KBM-7 (cell line): ENCODE data around the gene DIAPH2.

ENCODE experiments used
- DNase-seq: peaks from one replicate; pipeline ENCODE4 v3.0.0-alpha.2; 2015
- in situ Hi-C: fragments of 300-500 bp; cut with MboI; formaldehyde crosslinking; loops from 2 replicates; pipeline ENCODE4 v1.14.3; 2020; ENCODE audit warnings: low sequenced_read_pairs, low pct_unique_long_range_greater_than_20kb, mixed read lengths

Gene DIAPH2

DNA sequence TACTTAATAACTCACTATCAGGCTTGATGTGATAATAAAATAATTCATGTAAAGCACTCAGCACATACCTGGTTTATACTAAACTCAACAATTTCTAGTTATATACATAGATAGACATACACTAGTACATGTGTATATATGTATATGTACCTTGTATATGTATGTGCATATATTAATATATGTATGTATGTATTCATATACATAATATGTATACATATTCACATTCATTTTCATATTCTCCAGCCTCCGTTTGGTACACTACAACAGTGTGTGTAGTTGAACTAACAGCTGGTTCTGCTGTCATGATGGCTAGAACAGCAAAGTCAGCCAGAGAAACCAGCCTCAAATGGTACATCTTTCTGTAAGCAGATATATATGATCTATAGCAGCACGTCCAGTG lies 869.2 kb downstream of the DIAPH2 start:
- in situ Hi-C loops: no loop called here
- DNase-seq: no peak

- in situ Hi-C loops: no loop called here
- no peak for DNase-seq
These were observed 871.7 kb downstream of the DIAPH2 start for GRCh38 chrX:97556359-97556758.

DNA sequence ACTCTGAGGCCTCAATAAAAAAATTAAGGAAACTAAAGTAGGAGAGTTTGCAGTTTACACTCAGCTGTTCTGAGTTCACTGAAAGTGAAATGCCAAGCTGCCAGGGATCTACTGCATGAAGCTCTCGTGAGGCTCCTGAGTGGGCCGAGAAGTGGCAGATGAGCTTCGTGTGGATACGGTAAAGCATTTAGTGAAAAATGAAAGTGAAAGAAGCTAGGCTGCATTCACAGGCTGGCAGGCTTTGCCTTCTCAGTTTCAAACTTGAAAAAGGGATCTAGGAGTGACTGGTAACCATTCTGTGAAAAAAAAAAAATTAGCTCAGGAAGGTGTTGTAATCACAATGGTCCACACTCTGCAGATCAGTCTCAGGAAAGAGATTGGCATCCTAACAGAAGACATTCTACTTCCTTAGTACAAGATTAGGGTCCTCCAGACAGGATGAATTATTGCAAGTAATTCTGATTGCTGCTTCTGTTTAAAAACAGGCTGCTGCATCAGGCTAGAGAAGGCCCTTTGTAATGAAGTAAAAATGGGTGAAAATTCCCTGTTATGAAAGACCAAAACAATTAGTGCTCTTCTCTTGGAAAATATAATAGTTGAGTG lies 879.0 kb downstream of the DIAPH2 start:
- in situ Hi-C loops: no loop called here
- DNase-seq: peak; percentile 83

GRCh38 chrX:97564496-97564895 lies 879.9 kb downstream of the DIAPH2 start:
- in situ Hi-C loops: no loop called here
- peak; percentile 12 for DNase-seq

- no peak for DNase-seq
- in situ Hi-C loops: no loop called here
These were observed 902.5 kb downstream of the DIAPH2 start for GRCh38 chrX:97587171-97587570.

DNA sequence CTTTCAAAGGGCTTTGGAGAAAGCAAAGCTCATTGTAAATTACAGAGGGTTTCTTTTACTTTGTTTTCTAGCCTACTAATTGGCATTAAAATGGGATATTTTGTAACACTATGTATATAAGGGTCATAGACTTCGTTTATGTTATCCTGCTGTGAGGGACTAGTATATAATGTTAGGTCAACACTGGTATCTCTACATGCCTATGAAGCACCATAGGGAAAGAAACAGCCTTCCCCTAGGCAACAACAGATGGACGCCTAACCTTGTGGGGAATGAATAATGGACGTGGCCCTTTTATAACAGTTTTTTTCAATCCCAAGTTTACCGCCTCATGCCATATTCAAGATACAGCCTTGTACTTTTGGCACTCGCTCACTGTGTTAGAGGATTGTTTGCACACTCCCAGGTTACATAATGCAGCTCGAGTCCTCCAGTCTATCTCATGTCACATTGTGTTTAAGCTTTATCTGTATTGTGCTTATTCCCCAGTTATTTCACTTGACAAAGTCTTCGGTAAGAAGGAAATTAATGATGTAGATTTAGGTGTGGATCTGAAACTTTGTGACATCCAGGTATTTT lies 910.1 kb downstream of the DIAPH2 start:
- in situ Hi-C loops: no loop called here
- no peak for DNase-seq

DNA sequence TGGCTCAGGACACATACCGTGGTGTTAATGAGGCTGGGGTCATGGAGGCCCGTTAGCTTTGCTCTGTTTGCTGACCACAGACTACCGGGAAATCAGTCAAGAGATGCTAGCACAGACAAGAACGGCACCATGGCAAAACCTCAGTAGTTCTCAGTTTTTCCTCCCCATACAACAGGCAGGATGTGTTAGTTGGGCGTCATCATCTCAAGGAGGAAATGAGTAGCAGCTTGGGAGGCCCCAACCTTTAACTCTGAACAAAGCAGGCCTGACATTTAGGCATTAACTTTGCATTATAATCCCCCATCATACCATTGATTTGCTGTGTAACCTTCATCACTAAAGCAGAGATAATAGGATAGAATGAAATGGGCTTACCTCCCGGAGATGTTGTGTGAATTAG lies 913.3 kb downstream of the DIAPH2 start:
- DNase-seq: no peak
- in situ Hi-C loops: no loop called here

GRCh38 chrX:97602465-97603258 lies 918.0 kb downstream of the DIAPH2 start:
- no peak for DNase-seq
- in situ Hi-C loops: no loop called here

DNA sequence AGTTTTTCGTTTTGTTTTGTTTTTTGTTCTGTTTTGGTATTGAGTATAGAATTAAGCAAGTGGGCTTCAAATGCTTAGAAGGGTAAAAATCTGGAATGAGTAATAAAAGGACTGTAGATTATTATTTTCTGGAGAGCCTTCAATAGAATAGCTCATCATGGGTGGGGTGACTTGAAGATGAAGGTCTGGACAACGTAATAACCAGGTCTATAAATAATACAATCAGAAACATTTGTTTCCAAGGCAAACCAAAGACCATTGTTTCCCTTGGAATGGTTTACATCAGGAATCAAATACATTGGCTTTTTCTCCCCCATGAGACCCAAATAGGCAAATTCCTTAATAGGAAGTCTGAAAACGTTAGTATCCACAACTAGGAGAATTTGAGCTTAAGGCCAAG lies 920.6 kb downstream of the DIAPH2 start:
- no peak for DNase-seq
- in situ Hi-C loops: no loop called here

DNA sequence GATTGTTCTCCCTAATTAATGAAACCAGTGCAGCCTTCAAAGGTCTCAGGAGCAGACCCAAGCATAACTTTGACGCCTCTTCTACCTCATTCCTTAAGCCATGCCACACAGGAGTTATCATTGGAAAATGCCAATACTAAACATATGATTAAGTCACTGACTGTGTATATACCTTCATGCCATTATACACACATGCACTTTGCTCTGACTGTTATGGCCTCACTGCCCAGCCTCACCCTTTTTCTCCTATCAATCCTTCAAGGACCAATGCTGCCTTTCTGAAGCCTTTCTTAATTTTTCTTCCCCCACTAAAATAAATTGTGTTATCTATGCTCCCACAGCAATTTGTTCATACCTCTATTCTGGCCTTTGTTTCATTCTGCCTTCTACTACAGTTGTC lies 924.7 kb downstream of the DIAPH2 start:
- DNase-seq: no peak
- in situ Hi-C loops: no loop called here

DNA sequence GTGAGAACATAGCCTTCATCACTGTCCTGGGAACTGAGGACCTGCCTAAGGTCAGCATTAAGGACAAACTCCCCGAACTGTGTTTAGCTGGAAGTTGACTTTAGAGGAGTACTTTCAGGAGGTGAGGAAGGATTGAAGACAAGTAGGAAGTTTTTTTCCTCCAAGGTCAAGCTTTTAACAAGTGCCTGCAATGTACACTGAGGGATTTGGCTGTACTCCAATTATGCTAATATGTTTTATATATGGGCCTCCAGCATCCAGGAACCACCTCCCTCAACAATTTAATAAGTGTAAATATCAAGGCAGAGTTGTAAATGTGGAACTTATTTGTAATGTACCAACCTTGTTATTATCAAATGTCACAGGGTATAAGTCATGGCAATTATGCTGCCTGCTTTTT lies 925.3 kb downstream of the DIAPH2 start:
- DNase-seq: no peak
- in situ Hi-C loops: no loop called here

DNA sequence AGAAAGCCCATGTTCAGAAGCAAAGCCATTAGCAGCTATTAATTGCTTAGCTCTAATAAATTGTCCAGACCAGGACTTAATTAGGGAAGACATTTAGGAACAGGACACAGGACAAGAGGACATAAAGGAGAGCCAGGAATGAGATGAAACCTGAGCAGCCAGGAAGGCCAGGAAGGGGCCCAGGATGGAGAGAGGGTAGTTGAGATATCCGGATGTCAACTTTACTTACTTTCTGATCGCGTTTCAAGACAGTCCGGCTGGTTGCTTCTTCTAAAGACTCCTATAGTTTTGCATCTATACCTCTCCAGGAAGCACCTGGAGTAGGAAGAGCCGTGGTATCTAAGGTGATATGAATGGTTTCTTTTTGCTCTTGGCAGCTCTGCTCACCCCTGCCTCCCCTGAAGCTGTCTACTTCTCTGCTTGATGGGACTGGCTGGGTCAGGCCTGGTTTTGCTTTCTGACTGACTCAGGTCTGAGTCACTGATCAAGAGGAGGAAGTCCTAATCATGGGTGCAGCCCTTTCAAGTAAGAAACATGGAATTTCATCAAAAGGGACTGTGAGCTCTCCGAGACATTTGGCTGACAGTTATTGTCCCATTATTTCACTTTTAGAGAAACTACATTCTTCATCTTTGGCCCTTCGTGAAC lies 932.4 kb downstream of the DIAPH2 start:
- DNase-seq: no peak
- in situ Hi-C loops: no loop called here

DNA sequence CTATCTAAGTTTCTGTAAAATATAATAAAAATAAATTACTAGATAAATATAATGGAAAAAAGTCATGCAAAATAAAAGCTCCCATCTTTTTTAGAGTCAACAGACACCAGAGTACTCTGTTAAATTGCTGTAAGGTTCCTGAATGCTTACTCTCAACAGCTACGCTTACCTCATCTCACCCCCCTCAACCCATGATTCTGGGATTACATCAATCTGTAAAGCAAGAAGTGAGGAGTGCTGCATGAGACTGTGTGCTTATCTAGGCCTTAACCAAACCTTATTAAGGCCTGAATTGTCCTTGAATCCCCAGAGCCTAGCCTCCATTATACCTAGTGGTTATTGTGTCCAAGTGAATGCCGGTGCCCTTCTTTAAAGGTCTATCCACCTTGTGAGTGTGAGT lies 934.9 kb downstream of the DIAPH2 start:
- in situ Hi-C loops: no loop called here
- no peak for DNase-seq

GRCh38 chrX:97622111-97622510 lies 937.5 kb downstream of the DIAPH2 start:
- in situ Hi-C loops: no loop called here
- DNase-seq: no peak

DNA sequence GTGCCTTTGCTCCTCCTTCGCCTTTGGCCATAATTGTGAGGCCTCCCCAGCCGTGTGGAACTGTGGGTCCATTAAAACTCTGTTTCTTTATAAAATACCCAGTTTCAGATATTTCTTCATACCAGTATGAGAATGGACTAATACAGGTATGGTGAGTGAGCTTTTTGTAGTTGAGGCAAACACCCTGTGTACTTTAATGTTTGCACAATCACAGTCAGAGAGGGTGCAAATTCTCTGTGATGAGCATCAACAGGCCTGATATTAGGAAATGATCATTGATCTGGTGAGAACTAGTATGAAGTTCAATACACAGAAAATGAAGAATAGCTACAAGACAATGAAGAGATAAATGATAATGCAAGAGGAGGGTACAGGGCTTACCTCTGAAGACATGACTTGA lies 943.7 kb downstream of the DIAPH2 start:
- no peak for DNase-seq
- in situ Hi-C loops: no loop called here

GRCh38 chrX:97628807-97629596 lies 944.4 kb downstream of the DIAPH2 start:
- no peak for DNase-seq
- in situ Hi-C loops: no loop called here

- no peak for DNase-seq
- in situ Hi-C loops: no loop called here
These were observed 944.9 kb downstream of the DIAPH2 start for GRCh38 chrX:97629597-97629985.

DNA sequence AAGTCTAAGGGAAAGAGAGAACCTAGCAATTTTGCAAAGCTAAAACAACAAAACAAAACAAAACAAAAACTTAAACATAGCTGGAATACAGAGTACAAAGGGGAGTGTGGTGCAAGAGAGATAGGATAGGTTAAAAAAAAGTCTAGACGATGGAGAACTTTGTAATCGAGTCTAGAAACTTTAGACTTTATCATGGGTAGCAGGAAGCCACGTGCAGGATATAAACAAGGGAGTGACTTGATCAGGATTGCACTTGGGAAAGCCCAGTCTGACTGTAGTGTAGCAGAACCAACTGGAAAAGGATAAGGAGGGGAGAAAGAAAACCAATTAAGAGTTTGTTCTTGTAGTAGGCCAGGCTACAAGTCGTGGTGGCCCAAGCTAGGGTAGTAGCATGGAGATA lies 949.2 kb downstream of the DIAPH2 start:
- in situ Hi-C loops: no loop called here
- DNase-seq: no peak

DNA sequence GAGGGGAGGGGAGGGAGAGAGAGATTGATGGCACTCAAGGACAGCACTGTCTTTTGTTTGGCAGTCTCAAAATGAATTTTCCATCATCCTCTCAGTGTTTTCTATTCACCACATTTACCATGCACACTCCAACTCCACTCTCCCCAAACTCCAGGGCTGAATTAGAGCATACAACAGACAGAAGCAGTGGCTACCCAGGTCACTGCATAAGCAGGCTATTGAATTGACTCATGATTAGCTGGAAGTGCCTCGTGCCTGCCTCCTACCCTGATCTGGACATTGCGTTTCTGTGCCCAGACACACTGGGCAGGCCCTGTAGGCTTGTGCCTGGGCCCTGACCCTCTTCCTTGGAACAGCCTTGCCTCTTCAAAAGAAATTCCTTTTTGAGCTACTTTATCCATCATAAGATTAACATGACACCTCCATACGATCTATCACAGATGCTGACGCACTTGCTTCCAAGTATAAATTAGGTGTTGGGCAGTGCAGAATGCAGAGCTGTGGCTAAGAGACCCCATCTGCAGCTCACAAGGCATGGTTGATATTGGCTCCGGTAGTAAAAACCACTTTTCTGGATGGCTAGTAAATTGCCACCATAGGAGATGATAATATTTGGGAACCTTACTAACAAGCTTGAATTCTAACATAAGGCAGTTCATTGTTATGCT lies 952.0 kb downstream of the DIAPH2 start:
- no peak for DNase-seq
- in situ Hi-C loops: no loop called here
